ENCODE results near the gene ECM1.

ECM1 gene

GRCh38 chr1:150528196-150528595 lies 20.3 kb downstream of the ECM1 start:
- no peaks in the 10 kb centered on the region for H3K27me3 Mint-ChIP-seq
- no peak overlapping the region for H3K27ac Mint-ChIP-seq
- H3K9me3 Mint-ChIP-seq: no peaks in the 10 kb centered on the region
- no peak for DNase-seq
- no peak overlapping the region for H3K4me3 Mint-ChIP-seq
- H3K4me1 Mint-ChIP-seq: peaks cover 6% of the 10 kb centered on the region
- ATAC-seq: no peak

- Mint-ChIP-seq H3K27ac (no peak overlapping the region), H3K4me3 (no peak overlapping the region), H3K4me1 (peaks cover 6% of the 10 kb centered on the region), H3K9me3 (no peaks in the 10 kb centered on the region), H3K27me3 (no peaks in the 10 kb centered on the region)
- DNase-seq: no peak
- ATAC-seq: no peak
Measured at GRCh38 chr1:150529017-150529416, 21.1 kb downstream of the ECM1 start.

GRCh38 chr1:150530491-150531159 lies 22.7 kb downstream of the ECM1 start:
- no peak for ATAC-seq
- Mint-ChIP-seq H3K27me3 (no peaks in the 10 kb centered on the region), H3K4me1 (peaks cover 6% of the 10 kb centered on the region), H3K27ac (no peak overlapping the region), H3K9me3 (no peaks in the 10 kb centered on the region), H3K4me3 (no peak overlapping the region)
- DNase-seq: no peak

- peak overlapping the region in 1 of 2 donors; percentile 42 for H3K27ac Mint-ChIP-seq
- H3K4me3 Mint-ChIP-seq: no peak overlapping the region
- peaks cover 6% of the 10 kb centered on the region for H3K4me1 Mint-ChIP-seq
- H3K9me3 Mint-ChIP-seq: no peaks in the 10 kb centered on the region
- no peaks in the 10 kb centered on the region for H3K27me3 Mint-ChIP-seq
- no peak for DNase-seq
- no peak for ATAC-seq
Measured at GRCh38 chr1:150532860-150533259, 25.0 kb downstream of the ECM1 start.

GRCh38 chr1:150534002-150534401 lies 26.1 kb downstream of the ECM1 start:
- H3K27me3 Mint-ChIP-seq: no peaks in the 10 kb centered on the region
- H3K27ac Mint-ChIP-seq: no peak overlapping the region
- no peak overlapping the region for H3K4me3 Mint-ChIP-seq
- H3K4me1 Mint-ChIP-seq: peaks cover 6% of the 10 kb centered on the region
- DNase-seq: no peak
- no peak for ATAC-seq
- H3K9me3 Mint-ChIP-seq: no peaks in the 10 kb centered on the region

GRCh38 chr1:150535511-150536287 lies 27.8 kb downstream of the ECM1 start:
- ATAC-seq: no peak
- Mint-ChIP-seq H3K4me3 (no peak overlapping the region), H3K27ac (no peak overlapping the region), H3K4me1 (peaks cover 6% of the 10 kb centered on the region), H3K9me3 (no peaks in the 10 kb centered on the region), H3K27me3 (no peaks in the 10 kb centered on the region)
- DNase-seq: no peak

GRCh38 chr1:150536836-150537731 lies 29.2 kb downstream of the ECM1 start:
- Mint-ChIP-seq H3K4me1 (peaks cover 6% of the 10 kb centered on the region), H3K27me3 (no peaks in the 10 kb centered on the region), H3K4me3 (no peak overlapping the region), H3K27ac (no peak overlapping the region), H3K9me3 (no peaks in the 10 kb centered on the region)
- no peak for DNase-seq
- no peak for ATAC-seq

- Mint-ChIP-seq H3K27me3 (no peaks in the 10 kb centered on the region), H3K4me1 (no peaks in the 10 kb centered on the region), H3K27ac (peak overlapping the region in 1 of 2 donors; percentile 57), H3K9me3 (no peaks in the 10 kb centered on the region), H3K4me3 (no peak overlapping the region)
- DNase-seq (no peak), ATAC-seq (no peak)
Measured at GRCh38 chr1:150537732-150538684, 30.1 kb downstream of the ECM1 start.

- Mint-ChIP-seq H3K27me3 (peaks cover 31% of the 10 kb centered on the region), H3K9me3 (no peaks in the 10 kb centered on the region), H3K4me1 (no peaks in the 10 kb centered on the region), H3K4me3 (no peak overlapping the region), H3K27ac (no peak overlapping the region)
- ATAC-seq: no peak
- no peak for DNase-seq
Measured at GRCh38 chr1:150543500-150544143, 35.7 kb downstream of the ECM1 start.

- H3K4me1 Mint-ChIP-seq: peaks cover under 1% of the 10 kb centered on the region
- ATAC-seq: no peak
- no peaks in the 10 kb centered on the region for H3K9me3 Mint-ChIP-seq
- no peak for DNase-seq
- no peak overlapping the region for H3K27ac Mint-ChIP-seq
- no peak overlapping the region for H3K4me3 Mint-ChIP-seq
- peaks cover 32% of the 10 kb centered on the region for H3K27me3 Mint-ChIP-seq
Measured at GRCh38 chr1:150544204-150544603, 36.3 kb downstream of the ECM1 start.

GRCh38 chr1:150545486-150546032 lies 37.6 kb downstream of the ECM1 start:
- H3K27ac Mint-ChIP-seq: no peak overlapping the region
- no peaks in the 10 kb centered on the region for H3K9me3 Mint-ChIP-seq
- H3K27me3 Mint-ChIP-seq: peaks cover 46% of the 10 kb centered on the region
- DNase-seq: no peak
- H3K4me1 Mint-ChIP-seq: peaks cover 13% of the 10 kb centered on the region
- H3K4me3 Mint-ChIP-seq: no peak overlapping the region
- ATAC-seq: no peak

- DNase-seq (no peak), ATAC-seq (no peak)
- Mint-ChIP-seq H3K4me3 (no peak overlapping the region), H3K27me3 (peaks cover 55% of the 10 kb centered on the region), H3K27ac (no peak overlapping the region), H3K4me1 (peaks cover 21% of the 10 kb centered on the region), H3K9me3 (no peaks in the 10 kb centered on the region)
Measured at GRCh38 chr1:150546294-150546937, 38.5 kb downstream of the ECM1 start.

GRCh38 chr1:150548324-150548631 lies 40.4 kb downstream of the ECM1 start:
- no peaks in the 10 kb centered on the region for H3K9me3 Mint-ChIP-seq
- no peak overlapping the region for H3K27ac Mint-ChIP-seq
- peaks cover 73% of the 10 kb centered on the region for H3K27me3 Mint-ChIP-seq

More at GRCh38 chr1:150548324-150548631, 40.4 kb downstream of the ECM1 start:
- DNase-seq (no peak), ATAC-seq (no peak)
- H3K4me3 Mint-ChIP-seq: peak overlapping the region; percentile 67 to 71
- peaks cover 40% of the 10 kb centered on the region for H3K4me1 Mint-ChIP-seq

Measured in stimulated activated naive CD8-positive, alpha-beta T cell treated with anti-CD3 and anti-CD28 coated beads, Interleukin-15, amount 100 ng/mL, for 72 hours (primary cell).